Karpas-422 (cell line): Measurements from ENCODE around the gene SORCS2. TPM values are rescaled to one million over a fixed set of nuclear protein-coding genes. Genes with fewer than 3 reads are reported as not detected.

ENCODE experiments used
- DNase-seq: peaks from one replicate; pipeline ENCODE4 v3.0.0-alpha.2; 2015
- H2AFZ ChIP-seq: fragments of 200-600 bp; sonication (generic); 2 replicates; pipeline ENCODE4 v1.6.1; 2014; ENCODE audit warnings: antibody characterized with exemption, low read length, mixed read lengths
- H3K27ac ChIP-seq: fragments of 200-600 bp; sonication (generic); 2 replicates; pipeline ENCODE4 v1.5.1; 2014; ENCODE audit warnings: mild to moderate bottlenecking, low read length, moderate library complexity
- H3K27me3 ChIP-seq: fragments of 200-600 bp; sonication (generic); 2 replicates; pipeline ENCODE4 v1.6.1; 2014; ENCODE audit warnings: low read length, mixed read lengths
- H3K36me3 ChIP-seq: fragments of 200-600 bp; sonication (generic); 2 replicates; pipeline ENCODE4 v1.6.1; 2014; ENCODE audit warnings: low read length, mixed read lengths; ENCODE audit not compliant: insufficient read depth
- H3K4me1 ChIP-seq: fragments of 200-600 bp; sonication (generic); 2 replicates; pipeline ENCODE4 v1.6.1; 2014; ENCODE audit warnings: mild to moderate bottlenecking, low read length, mixed read lengths
- H3K4me2 ChIP-seq: fragments of 200-600 bp; sonication (generic); 2 replicates; pipeline ENCODE4 v1.6.1; 2014; ENCODE audit warnings: low read length, low read depth, mild to moderate bottlenecking; ENCODE audit not compliant: poor library complexity, severe bottlenecking
- H3K4me3 ChIP-seq: fragments of 200-600 bp; sonication (generic); 2 replicates; pipeline ENCODE4 v1.5.1; 2014; ENCODE audit warnings: mild to moderate bottlenecking, antibody characterized with exemption, low read length, mixed read lengths
- H3K79me2 ChIP-seq: fragments of 200-600 bp; sonication (generic); 2 replicates; pipeline ENCODE4 v1.6.1; 2014; ENCODE audit warnings: mild to moderate bottlenecking, low read length, mixed read lengths
- H3K9ac ChIP-seq: fragments of 200-600 bp; sonication (generic); 2 replicates; pipeline ENCODE4 v1.6.0; 2014; ENCODE audit warnings: low read length
- H3K9me2 ChIP-seq: fragments of 200-600 bp; sonication (generic), shearing (Covaris generic); replicated peaks from 2 replicates; pipeline ENCODE4 v1.6.0; 2014; ENCODE audit warnings: mild to moderate bottlenecking, low read length, moderate library complexity; ENCODE audit not compliant: insufficient read depth
- H3K9me3 ChIP-seq: fragments of 300-700, 200-600 bp; sonication (generic); 2 replicates; pipeline ENCODE4 v1.6.1; 2014; ENCODE audit warnings: low read length, mixed read lengths
- H4K20me1 ChIP-seq: fragments of 200-600 bp; sonication (generic); 2 replicates; pipeline ENCODE4 v1.6.1; 2014; ENCODE audit warnings: mild to moderate bottlenecking, antibody characterized with exemption, low read length, low read depth; ENCODE audit not compliant: insufficient read depth
- total RNA-seq: library from RNA; depleted of rRNA; stranded (reverse); fragments of >200 nt; shearing (Covaris generic); gene quantifications from 2 replicates; pipeline ENCODE4 v1.2.3, GENCODE V29; 2014; ENCODE audit warnings: low replicate concordance

SORCS2 gene
- total RNA-seq, 1 experiment from 2014 or later, result not detected

DNA sequence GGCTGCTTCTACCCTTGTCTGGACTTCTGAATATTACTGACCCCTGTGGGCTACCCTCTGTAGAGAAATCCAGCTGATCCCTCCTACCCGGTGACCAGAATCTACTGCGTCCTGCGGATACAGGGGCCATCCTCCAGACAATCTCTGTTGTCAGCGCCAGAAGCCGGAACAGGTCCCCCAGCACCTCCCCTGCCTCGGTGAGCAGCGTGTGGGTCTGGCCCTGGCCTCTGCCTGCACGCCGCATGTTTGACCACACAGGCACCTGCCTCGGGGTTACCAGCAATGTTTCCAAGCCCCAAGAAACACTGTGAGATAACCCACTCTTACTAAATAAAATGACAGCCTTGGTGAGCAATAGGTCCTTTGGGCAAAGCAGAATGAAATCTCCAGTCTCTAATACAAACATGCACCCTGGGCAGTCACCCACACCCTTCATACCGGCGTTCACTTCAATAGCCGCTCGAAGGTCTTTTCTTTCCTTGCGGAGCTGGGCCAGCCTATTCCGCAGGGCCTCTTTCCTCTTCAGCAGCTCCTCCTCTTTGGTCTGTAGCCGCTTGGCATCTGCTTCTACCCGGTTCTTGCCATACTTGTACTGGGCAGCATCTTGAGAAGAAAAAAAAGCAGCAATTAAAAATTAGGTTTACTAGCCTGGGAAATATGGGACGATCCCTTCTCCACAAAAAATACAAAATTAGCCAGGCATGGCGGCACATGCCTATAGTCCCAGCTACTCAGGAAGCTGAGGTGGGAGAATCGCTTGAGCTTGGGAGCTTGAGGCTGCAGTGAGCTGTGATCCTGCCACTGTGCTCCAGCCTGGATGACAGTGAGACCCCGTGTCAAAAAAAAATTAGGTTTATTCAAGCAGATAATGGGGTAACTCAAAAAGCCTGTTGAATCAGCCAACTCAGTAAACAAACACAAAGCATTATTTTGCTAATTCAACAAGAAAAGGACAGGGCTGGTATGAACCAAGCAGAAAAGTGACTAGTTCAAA, 582.3 kb downstream of the SORCS2 start:
- no peaks in the 10 kb centered on the region for H3K9me2 ChIP-seq
- peaks cover 5% of the 10 kb centered on the region; the same call in 1 of the 2 replicates for H4K20me1 ChIP-seq

DNA sequence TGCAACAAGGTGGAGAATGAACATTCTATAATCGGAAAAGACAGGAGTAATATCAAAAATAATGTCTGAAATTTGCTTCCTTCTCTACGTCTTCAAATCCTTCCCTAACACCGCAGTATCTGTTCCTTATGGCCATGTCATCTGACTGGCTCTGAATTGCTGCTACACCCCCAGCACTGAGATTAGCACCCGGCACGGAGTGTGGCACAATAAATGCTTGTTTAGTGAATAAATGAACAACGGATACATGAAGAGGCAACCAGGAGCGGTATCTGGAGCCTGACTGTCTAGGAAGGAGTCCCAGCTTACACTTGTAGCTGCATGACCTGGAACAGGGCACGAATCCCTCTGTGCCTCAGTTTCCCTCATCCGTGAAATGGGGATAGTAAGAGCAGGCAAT, 583.1 kb downstream of the SORCS2 start:
- Histone ChIP-seq H3K4me3 (no peak overlapping the region), H3K27ac (no peak overlapping the region), H3K9me2 (no peaks in the 10 kb centered on the region), H3K27me3 (no peaks in the 10 kb centered on the region), H3K79me2 (no peaks in the 10 kb centered on the region), H2AFZ (no peak overlapping the region), H3K36me3 (no peaks in the 10 kb centered on the region), H3K9ac (no peak overlapping the region), H3K4me1 (no peaks in the 10 kb centered on the region), H4K20me1 (peaks cover 5% of the 10 kb centered on the region; the same call in 1 of the 2 replicates), H3K4me2 (no peak overlapping the region), H3K9me3 (no peaks in the 10 kb centered on the region)
- DNase-seq, result no peak

More for the DNA sequence above, 582.3 kb downstream of the SORCS2 start:
- Histone ChIP-seq H3K79me2 (no peaks in the 10 kb centered on the region), H3K4me3 (no peak overlapping the region), H3K27ac (no peak overlapping the region), H3K36me3 (no peaks in the 10 kb centered on the region), H3K4me1 (no peaks in the 10 kb centered on the region), H3K9ac (no peak overlapping the region), H3K9me3 (no peaks in the 10 kb centered on the region), H3K4me2 (no peak overlapping the region), H3K27me3 (no peaks in the 10 kb centered on the region), H2AFZ (no peak overlapping the region)
- DNase-seq, result no peak

DNA sequence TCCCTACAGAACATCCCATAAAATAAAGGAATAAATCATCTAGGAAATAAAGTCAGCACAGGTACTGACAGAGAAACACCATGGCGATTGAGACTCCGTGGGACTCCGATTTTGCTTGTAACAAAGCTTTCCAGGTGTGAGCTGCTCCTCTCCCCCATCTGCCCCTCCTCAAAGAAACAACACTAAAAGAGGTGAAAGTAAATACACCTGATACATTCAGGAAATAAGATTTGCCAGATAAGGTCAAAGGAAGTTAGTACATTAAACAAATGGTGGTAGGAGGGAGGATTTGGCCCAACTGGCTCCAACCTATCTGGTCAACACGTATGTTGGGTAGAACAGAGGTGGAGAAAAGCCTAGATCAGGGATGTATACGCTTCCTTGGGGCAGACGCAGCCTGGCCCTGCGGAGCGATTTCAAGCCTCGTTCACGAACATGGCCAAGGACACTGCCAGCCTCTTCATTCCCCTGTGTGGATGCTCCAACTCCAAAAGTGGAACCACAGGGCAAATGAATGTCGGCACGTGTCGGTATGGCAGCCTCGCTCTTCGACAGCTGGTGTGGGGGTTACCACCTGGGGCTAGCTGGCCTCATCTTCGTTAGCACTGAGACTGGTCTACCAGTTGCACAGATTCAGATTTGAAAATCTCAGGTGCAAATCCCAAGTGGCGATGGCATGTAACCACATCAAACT, 584.8 kb downstream of the SORCS2 start:
- Histone ChIP-seq H3K27ac (no peak overlapping the region), H3K36me3 (no peaks in the 10 kb centered on the region), H3K9me3 (no peaks in the 10 kb centered on the region), H3K9me2 (no peaks in the 10 kb centered on the region), H3K79me2 (no peaks in the 10 kb centered on the region), H4K20me1 (peaks cover 7% of the 10 kb centered on the region; the same call in 1 of the 2 replicates), H2AFZ (no peak overlapping the region), H3K9ac (no peak overlapping the region), H3K4me3 (no peak overlapping the region), H3K4me2 (no peak overlapping the region), H3K4me1 (no peaks in the 10 kb centered on the region), H3K27me3 (no peaks in the 10 kb centered on the region)
- DNase-seq, result no peak

DNA sequence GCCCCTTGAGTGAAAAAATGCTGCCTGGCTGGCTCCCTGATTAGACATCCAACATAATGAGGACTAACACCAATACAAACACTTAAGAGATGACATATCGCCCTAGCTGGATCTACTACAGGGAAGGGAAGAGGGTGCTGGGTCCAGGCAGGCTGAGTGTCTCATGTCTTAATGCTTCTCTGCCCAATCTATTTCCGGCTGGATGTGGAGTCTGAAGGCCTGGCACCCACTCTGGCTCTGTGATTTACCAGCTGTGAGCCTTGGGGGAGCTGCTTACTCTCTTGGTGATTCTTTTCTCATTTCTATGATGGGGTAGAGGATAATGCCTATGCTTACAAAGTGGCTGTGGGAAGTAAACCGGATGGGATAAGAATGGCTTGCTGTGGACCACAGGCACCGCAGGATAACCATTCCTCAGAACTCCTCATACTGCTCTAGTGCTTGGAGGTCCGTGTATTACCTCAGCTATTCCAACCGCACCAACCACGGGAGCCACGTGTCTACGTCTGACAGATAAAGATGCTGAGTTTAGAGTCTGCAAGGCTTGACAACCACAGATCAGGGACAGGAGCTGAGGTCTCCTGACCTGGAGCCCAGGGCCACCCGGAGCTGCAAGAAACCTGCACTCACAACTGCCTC, 585.7 kb downstream of the SORCS2 start:
- Histone ChIP-seq H3K4me1 (no peaks in the 10 kb centered on the region), H3K9me3 (no peaks in the 10 kb centered on the region), H3K4me2 (no peak overlapping the region), H3K79me2 (no peaks in the 10 kb centered on the region), H3K27ac (no peak overlapping the region), H3K27me3 (no peaks in the 10 kb centered on the region), H3K9ac (no peak overlapping the region), H4K20me1 (0 out of 2 replicates have a peak, but pooled peaks cover 5% of the 10 kb centered on the region), H2AFZ (no peak overlapping the region), H3K4me3 (no peak overlapping the region), H3K9me2 (no peaks in the 10 kb centered on the region), H3K36me3 (no peaks in the 10 kb centered on the region)
- DNase-seq, result no peak

DNA sequence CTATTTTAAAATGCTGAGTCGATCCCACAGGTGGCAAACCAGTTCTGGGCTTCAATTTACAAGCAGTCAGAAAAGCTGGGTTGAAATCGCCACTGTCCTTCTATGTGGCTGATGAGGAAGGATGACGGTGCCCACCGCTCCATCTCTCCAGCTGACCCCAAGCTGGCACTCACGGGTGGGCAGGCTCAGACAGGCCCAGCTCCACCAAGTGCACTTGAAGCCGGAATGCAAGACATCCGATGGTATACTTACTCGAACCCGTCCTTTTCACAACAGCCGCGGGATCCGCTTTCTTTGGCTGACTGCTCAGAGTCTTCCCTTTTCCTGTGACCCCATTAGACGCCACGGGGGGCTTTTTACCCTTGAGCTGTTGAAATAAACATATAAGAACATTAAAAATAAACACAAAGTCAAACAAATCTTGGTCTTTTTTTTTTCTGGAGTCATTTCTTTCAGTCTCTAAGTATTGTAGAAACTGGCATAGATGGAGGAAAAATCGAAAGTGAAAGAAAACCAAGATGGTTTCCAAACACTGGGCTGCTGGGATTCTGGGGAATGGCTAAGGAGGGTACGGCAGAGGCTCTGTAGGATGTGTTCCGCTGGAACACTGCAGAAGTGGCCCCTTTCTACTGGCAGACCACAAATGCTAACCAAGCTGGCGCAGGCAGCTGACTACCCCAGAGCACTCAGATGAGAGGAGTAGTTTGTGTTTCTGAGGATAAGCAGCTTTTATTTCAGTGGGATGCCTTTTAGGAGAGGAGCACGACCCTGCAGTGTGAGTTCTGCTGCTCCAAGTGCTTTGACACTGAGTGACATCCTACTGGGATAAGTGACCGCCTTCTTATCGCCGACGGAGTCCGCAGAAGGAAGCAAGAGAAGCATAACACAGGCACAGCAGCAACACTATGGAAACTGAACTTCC, 586.4 kb downstream of the SORCS2 start:
- H3K4me1 ChIP-seq, result no peaks in the 10 kb centered on the region
- H3K79me2 ChIP-seq, result no peaks in the 10 kb centered on the region
- H3K4me3 ChIP-seq, result no peak overlapping the region
- no peaks in the 10 kb centered on the region for H3K9me2 ChIP-seq
- DNase-seq, result no peak
- H3K27me3 ChIP-seq, result no peaks in the 10 kb centered on the region
- no peaks in the 10 kb centered on the region for H3K9me3 ChIP-seq
- no peak overlapping the region for H3K4me2 ChIP-seq
- no peak overlapping the region for H2AFZ ChIP-seq
- 0 out of 2 replicates have a peak, but pooled peaks cover 5% of the 10 kb centered on the region for H4K20me1 ChIP-seq
- no peaks in the 10 kb centered on the region for H3K36me3 ChIP-seq
- no peak overlapping the region for H3K9ac ChIP-seq
- no peak overlapping the region for H3K27ac ChIP-seq

DNA sequence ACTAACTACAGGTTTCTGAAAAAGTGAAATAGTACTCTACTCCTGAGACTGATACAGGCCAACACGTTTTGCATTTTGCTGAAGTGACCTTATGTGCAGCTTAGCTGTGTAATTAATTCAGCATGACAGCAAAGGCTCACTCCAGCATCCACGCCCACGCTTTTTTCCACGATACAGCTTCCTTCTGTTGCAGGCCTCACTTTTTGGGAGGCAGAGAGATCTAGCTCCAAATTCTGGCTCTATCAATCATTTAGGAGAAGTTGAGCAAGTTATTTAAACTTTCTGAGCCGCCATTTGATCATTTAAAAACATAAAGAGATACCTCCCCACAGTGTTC, 587.1 kb downstream of the SORCS2 start:
- no peak overlapping the region for H3K4me3 ChIP-seq
- H3K4me2 ChIP-seq, result no peak overlapping the region
- H3K9me3 ChIP-seq, result no peaks in the 10 kb centered on the region
- no peaks in the 10 kb centered on the region for H3K9me2 ChIP-seq
- H2AFZ ChIP-seq, result no peak overlapping the region
- H4K20me1 ChIP-seq, result 0 out of 2 replicates have a peak, but pooled peaks cover 5% of the 10 kb centered on the region
- no peaks in the 10 kb centered on the region for H3K27me3 ChIP-seq
- H3K36me3 ChIP-seq, result no peaks in the 10 kb centered on the region
- H3K9ac ChIP-seq, result no peak overlapping the region
- H3K79me2 ChIP-seq, result no peaks in the 10 kb centered on the region
- no peak for DNase-seq
- H3K4me1 ChIP-seq, result no peaks in the 10 kb centered on the region
- H3K27ac ChIP-seq, result no peak overlapping the region

DNA sequence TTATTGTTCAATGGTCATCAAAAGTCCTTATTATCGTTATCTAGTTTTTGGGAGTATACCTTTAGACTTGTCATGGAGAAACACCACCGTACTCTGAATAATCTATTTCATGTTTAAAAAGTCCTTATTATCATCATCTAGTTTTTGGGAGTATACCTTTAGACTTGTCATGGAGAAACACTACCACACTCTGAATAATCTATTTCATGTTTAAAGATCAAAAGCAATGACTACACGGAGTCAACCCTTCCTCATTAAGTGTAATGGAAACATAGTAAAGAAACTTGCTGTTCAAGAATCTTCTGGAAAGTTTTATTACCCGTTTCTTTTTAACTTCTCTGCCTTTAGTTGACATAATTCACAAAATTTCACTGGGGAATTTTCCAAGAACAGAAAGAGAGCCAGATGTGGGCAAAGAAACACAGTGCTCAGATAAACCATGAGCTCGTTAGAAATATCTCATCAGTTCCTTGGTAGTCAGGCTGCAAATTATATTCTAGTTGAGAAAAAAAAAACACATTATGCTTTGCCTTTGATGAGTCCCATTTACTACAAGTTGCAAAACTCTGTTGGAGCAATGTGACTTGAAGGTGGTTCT, 588.5 kb downstream of the SORCS2 start:
- Histone ChIP-seq H3K27me3 (no peaks in the 10 kb centered on the region), H2AFZ (no peak overlapping the region), H3K27ac (no peak overlapping the region), H3K4me2 (no peak overlapping the region), H3K4me1 (no peaks in the 10 kb centered on the region), H3K79me2 (no peaks in the 10 kb centered on the region), H3K9ac (no peak overlapping the region), H3K9me2 (no peaks in the 10 kb centered on the region), H3K36me3 (no peaks in the 10 kb centered on the region), H4K20me1 (0 out of 2 replicates have a peak, but pooled peaks cover 5% of the 10 kb centered on the region), H3K4me3 (no peak overlapping the region), H3K9me3 (no peaks in the 10 kb centered on the region)
- no peak for DNase-seq
